Heart left ventricle (tissue), 16 donors: ENCODE data around the gene TMEM106C. TPM values are rescaled to one million over a fixed set of nuclear protein-coding genes. Genes with fewer than 3 reads are reported as not detected.
A peak's percentile ranks its signal among the peaks of the same experiment; 100 is the strongest.

Experiments
- ATAC-seq, 4 donors: fragments of 200-7000 bp; cut with Tn5 transposase; one replicate each; pipeline ENCODE4 v1.9.1; 2020 to 2022; ENCODE audit warnings: moderate library complexity in 4 of 4, mild to moderate bottlenecking in 3 of 4, moderate number of reproducible peaks in 1 of 4
- DNase-seq, 5 donors: peaks; one replicate each; pipeline ENCODE4 v3.0.0-alpha.2; 2020
- H3K27ac ChIP-seq, 12 donors: fragments of 200-600 bp; sonication (generic) in 4 of 12; one replicate each; pipeline versions ENCODE4 v1.5.0 to v1.8.0; 2016 to 2022; ENCODE audit warnings: mild to moderate bottlenecking in 2 of 12
- H3K27me3 ChIP-seq, 9 donors: fragments of 200-600 bp; sonication (generic) in 2 of 9; one replicate each; pipeline versions ENCODE4 v1.5.1 to v1.8.0; 2016 to 2022; ENCODE audit warnings: mild to moderate bottlenecking in 3 of 9
- H3K36me3 ChIP-seq, 9 donors: fragments of 200-600 bp; sonication (generic) in 2 of 9; one replicate each; pipeline versions ENCODE4 v1.5.0 to v1.8.0; 2018 to 2022; ENCODE audit warnings: mild to moderate bottlenecking in 2 of 9
- H3K4me1 ChIP-seq, 12 donors: fragments of 200-600 bp; sonication (generic) in 4 of 12; one replicate each; pipeline versions ENCODE4 v1.5.0 to v1.8.0; 2016 to 2022; ENCODE audit warnings: mild to moderate bottlenecking in 3 of 12
- H3K4me3 ChIP-seq, 12 donors: fragments of 200-600 bp; sonication (generic) in 4 of 12; one replicate each; pipeline versions ENCODE4 v1.5.0 to v1.8.0; 2017 to 2022; ENCODE audit warnings: mild to moderate bottlenecking in 9 of 12, moderate library complexity in 4 of 12
- H3K9me3 ChIP-seq, 12 donors: fragments of 200-600 bp; sonication (generic) in 4 of 12; one replicate each; pipeline versions ENCODE4 v1.5.0 to v1.8.0; 2016 to 2022; ENCODE audit warnings: mild to moderate bottlenecking in 1 of 12
- POLR2A ChIP-seq, 2 donors: fragments of 450-650 bp; IDR thresholded peaks; one replicate each; pipeline ENCODE4 v1.6.1; 2017; ENCODE audit warnings: antibody characterized with exemption in 2 of 2, mild to moderate bottlenecking in 2 of 2, moderate library complexity in 2 of 2
- WGBS, 4 donors: extraction: QIAGEN DNeasy Blood & Tissue Kit in 2 of 4; methylation state at CpG; one replicate each; pipeline versions ENCODE4 v1.1.5 to v1.1.7; 2013 to 2018; 5-methylcytosine and 5-hydroxymethylcytosine counted together
- intact Hi-C, 10 donors: fragments of 100-400 bp; cut with DNase I; formaldehyde crosslinking; loops; one replicate each; pipeline versions ENCODE4 v1.11.1 to v1.14.2; 2022
- polyA plus RNA-seq, 2 donors: library from polyadenylated mRNA; stranded (reverse); fragments of 200-250 nt; gene quantifications; one replicate each; pipeline ENCODE4 v1.2.3, GENCODE V29; 2013
- total RNA-seq, 9 donors: library from RNA; depleted of rRNA in 2 of 9; stranded (reverse); fragments of >200 nt in 2 of 9; fragmentation: NEBNext Ultra II Directional in 3 of 9; extraction: Animal tissue kit (Norgen Biotek cat#: 25700) in 3 of 9; gene quantifications; one replicate each; pipeline versions ENCODE4 v1.1.0 to v1.2.4, GENCODE V29; 2016 to 2023
- TF ChIP-seq, protein P1 (sequence below), 12 donors: fragments of 200-600 bp; sonication (generic) in 4 of 12; IDR thresholded peaks; one replicate each; pipeline versions ENCODE4 v1.5.0 to v1.8.0; 2018 to 2022; ENCODE audit warnings: antibody characterized with exemption in 12 of 12, mild to moderate bottlenecking in 5 of 12
- donor health status: ischemic (EF 13 %, LVEDD 7.1; RV severe dilation, severe dysfunction).
- donor health status: healthy with polysubstance abuse.
- donor health status: DM: no; HTN: yes; CAD: no.
- donor health status: DM: no; HTN: no; CAD: no.
- donor health status: ischemic (EF 25% LVEDD 6.9; RV normal size, moderate dysfunction).
- donor health status: ischemic (EF 25% LVEDD 5.7; RV mildly dilated, moderate dysfunction).
- donor health status: healthy.
- donor health status: DM: yes; HTN: yes; CAD: no.
- donor health status: ischemic (EF 35%, LVEDD 5.7; RV mildly dilated, moderate dysfunction).
- donor health status: nonischemic (EF 11% LVEDD 7.7; RV severe dilation, severe dysfunction).
- donor health status: DM: yes; HTN: yes; CAD: no.
- donor health status: PGD.
- donor health status: ischemic (EF 29% LVEDD 5.4; RV normal size, mild dysfunction).
- donor health status: nonischemic (EF 23%, LVEDD 6.1; RV moderate dilation, normal function).

TMEM106C gene
- total and polyA plus RNA-seq, 11 donors: 23.0 to 66.6 (median 50.0) TPM

- no peak for TF ChIP-seq POLR2A (IDR thresholded peaks at IDR 0.05)
- TF ChIP-seq, protein P1, sequence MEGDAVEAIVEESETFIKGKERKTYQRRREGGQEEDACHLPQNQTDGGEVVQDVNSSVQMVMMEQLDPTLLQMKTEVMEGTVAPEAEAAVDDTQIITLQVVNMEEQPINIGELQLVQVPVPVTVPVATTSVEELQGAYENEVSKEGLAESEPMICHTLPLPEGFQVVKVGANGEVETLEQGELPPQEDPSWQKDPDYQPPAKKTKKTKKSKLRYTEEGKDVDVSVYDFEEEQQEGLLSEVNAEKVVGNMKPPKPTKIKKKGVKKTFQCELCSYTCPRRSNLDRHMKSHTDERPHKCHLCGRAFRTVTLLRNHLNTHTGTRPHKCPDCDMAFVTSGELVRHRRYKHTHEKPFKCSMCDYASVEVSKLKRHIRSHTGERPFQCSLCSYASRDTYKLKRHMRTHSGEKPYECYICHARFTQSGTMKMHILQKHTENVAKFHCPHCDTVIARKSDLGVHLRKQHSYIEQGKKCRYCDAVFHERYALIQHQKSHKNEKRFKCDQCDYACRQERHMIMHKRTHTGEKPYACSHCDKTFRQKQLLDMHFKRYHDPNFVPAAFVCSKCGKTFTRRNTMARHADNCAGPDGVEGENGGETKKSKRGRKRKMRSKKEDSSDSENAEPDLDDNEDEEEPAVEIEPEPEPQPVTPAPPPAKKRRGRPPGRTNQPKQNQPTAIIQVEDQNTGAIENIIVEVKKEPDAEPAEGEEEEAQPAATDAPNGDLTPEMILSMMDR (IDR thresholded peaks at IDR 0.05): no peak
- H3K4me3 ChIP-seq: no peak overlapping the region
- DNase-seq (no peak), ATAC-seq (peak; percentile 61 to 75 (median 66))
- H3K4me1 ChIP-seq: peaks cover 0 to 37% (median 11%) of the 10 kb centered on the region in 12 donors
- WGBS, 4 donors: 36 to 50% (median 41%) methylated on average over 3 of the region's 3 CpGs
- peaks cover 0 to 30% (median 8%) of the 10 kb centered on the region in 9 donors for H3K36me3 ChIP-seq
- H3K9me3 ChIP-seq: no peaks in the 10 kb centered on the region
- intact Hi-C loops: loop anchor here in 6 of 10 donors (10.0 kb wide), 4 partner anchors 55 to 255 kb away; partner anchors contain the start of gene ASB8 (in 1 of the 6)
- H3K27ac ChIP-seq: peak overlapping the region in 1 of 12 donors; percentile 9
- no peaks in the 10 kb centered on the region for H3K27me3 ChIP-seq
These were observed 6.4 kb downstream of the TMEM106C start for GRCh38 chr12:47969845-47970244.

DNA sequence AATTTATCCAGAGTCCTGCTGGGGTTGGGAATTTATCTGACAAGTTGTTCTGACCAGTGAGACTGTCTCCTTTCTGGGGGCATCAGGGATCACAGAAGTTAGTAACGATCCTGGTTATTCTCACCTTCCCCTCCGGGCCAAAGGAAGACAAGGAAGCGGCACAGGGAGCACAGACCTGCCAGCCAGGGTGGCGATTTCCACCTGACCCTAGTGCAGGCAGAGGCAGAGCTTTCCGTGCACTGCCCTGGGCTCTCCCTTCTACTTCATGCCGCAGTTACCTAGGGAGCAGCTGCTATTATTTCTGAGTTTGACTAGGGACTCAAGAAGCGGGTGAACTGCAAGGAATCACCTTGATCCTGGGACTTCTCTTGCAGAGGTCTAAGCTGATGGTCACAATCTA is 7.4 kb downstream of the TMEM106C start:
- WGBS, 4 donors: 87 to 92% (median 89%) methylated on average over 7 of the region's 7 CpGs
- intact Hi-C loops: no loop called here
- H3K9me3 ChIP-seq: no peaks in the 10 kb centered on the region
- H3K4me1 ChIP-seq: peaks cover 0 to 27% (median 4%) of the 10 kb centered on the region in 12 donors
- TF ChIP-seq POLR2A (IDR thresholded peaks at IDR 0.05): no peak
- TF ChIP-seq, protein P1 (IDR thresholded peaks at IDR 0.05): no peak
- no peak overlapping the region for H3K27ac ChIP-seq
- ATAC-seq (no peak), DNase-seq (no peak)
- H3K36me3 ChIP-seq: peaks cover 0 to 21% (median 6%) of the 10 kb centered on the region in 9 donors
- no peaks in the 10 kb centered on the region for H3K27me3 ChIP-seq
- no peak overlapping the region for H3K4me3 ChIP-seq

- no peaks in the 10 kb centered on the region for H3K9me3 ChIP-seq
- no peaks in the 10 kb centered on the region for H3K27me3 ChIP-seq
- H3K27ac ChIP-seq: no peak overlapping the region
- TF ChIP-seq, protein P1 (IDR thresholded peaks at IDR 0.05): no peak
- TF ChIP-seq POLR2A (IDR thresholded peaks at IDR 0.05): no peak
- WGBS, 4 donors: 81 to 91% (median 86%) methylated on average over 6 of the region's 6 CpGs
- peaks cover 0 to 19% (median 3%) of the 10 kb centered on the region in 12 donors for H3K4me1 ChIP-seq
- no peak overlapping the region for H3K4me3 ChIP-seq
- no peak for ATAC-seq
- H3K36me3 ChIP-seq: peaks cover 0 to 11% (median 5%) of the 10 kb centered on the region in 9 donors
- intact Hi-C loops: no loop called here
- DNase-seq: no peak
These were observed 9.5 kb downstream of the TMEM106C start for GRCh38 chr12:47972895-47973294.

- Histone ChIP-seq H3K36me3 (peaks cover 0 to 4% (median 0%) of the 10 kb centered on the region in 9 donors), H3K9me3 (no peaks in the 10 kb centered on the region), H3K4me3 (no peak overlapping the region), H3K4me1 (peaks cover 0 to 14% (median 2%) of the 10 kb centered on the region in 12 donors), H3K27me3 (no peaks in the 10 kb centered on the region), H3K27ac (no peak overlapping the region)
- TF ChIP-seq, protein P1 (IDR thresholded peaks at IDR 0.05): no peak
- no peak for TF ChIP-seq POLR2A (IDR thresholded peaks at IDR 0.05)
- ATAC-seq (no peak), DNase-seq (no peak)
- WGBS, 4 donors: 91 to 96% (median 94%) methylated on average over 9 of the region's 9 CpGs
- intact Hi-C loops: no loop called here
These were observed 10.5 kb downstream of the TMEM106C start for GRCh38 chr12:47973870-47974269.
